HG03280 (cell line): Measurements from ENCODE around the gene USP8.
"Not testable (repeated sequence)": the region's sequence is repeated elsewhere in the genome, so short reads cannot be mapped to it uniquely, and the experiment has no call there.

ENCODE experiments used
- ATAC-seq: cut with Tn5 transposase; IDR thresholded peaks from one replicate; pipeline ENCODE4 v1.9.1; 2021; ENCODE audit warnings: mild to moderate bottlenecking, moderate library complexity; ENCODE audit not compliant: unreplicated experiment

The USP8 gene

DNA sequence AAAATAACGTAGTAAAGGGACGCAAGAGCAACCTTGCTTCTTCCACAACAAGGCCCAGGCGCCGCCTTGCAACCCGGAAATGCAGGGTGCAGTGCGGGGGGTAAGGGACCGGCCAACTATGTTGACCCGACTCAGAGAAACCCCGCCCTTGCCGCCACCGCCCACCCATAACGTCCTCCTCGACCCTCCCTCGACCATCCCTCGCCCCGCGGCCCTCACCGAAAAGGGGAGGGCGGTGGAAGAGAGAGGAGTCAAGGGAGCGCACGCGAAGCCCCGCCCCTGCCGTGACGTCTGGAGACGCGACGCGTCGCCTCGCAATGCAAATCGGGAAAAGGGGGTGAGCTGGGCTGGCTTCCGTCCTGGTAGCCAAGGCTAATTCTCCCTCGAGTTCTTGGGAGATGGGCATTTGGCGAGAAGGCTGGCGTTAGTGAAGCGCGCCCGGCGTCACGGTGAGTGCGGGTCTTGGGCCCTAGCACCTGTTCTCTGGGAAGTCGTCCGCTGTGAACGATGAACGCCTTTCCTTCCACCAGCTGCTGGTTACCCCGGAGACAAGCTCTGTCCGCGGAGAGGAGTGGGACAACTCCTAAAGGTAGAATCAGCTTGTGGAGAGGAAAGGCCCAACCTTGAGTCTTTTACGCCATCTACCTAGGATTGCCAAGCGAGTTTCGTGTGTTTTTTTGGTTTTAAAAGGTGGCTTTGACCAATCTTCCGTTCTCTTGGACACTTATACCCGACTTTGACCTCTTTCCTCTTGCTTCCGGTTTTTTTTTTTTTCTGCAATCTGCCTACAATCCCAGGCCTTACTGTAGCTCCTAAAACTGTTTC is at the start of gene USP8:
TSS of gene USP8 (plus strand) at position 340 of the 825 bp plus-strand sequence. CDS start 14,669 bp downstream, outside the sequence.
- ATAC-seq, result peak; percentile 95

DNA sequence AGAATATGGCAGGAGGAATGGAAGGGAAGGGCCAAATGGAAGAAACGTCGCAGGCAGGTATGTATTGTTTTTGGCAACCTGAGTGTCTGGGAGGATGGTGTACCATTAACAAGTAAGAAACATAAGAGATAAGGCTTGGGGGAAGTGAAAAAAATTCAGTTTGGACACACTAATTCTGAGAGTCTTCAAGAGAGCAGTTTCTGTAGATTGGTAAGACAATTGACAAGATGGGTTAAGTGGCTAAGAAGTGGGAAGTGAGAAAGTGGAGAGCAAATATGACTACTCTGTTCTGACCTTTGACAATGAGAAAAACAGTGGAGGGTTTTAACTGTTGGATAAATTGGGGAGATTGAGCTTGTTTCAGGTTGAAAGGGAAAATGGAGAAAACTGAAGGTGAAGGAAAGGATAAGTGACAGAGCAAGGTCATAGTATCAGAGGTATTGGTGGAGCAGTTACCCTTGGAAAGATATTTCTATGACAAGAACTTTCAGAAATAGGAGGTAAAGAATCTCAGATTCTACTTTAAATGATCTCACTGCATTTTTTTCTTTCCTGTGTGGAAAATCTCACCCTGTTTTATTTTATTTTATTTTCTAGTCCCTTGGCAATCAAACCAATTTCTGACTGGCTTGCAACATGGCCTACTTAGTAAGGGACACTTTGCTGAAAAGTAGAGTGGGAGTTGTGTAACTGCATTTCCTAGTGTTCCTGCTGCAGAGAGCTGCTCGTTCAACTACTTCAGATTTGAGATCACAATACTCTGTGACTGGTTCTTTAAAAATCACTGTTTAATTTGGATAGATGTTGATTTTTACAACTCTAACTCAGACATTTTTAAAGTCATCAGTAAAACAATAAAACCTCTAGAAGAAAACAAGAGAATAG is 46.1 kb upstream of the USP8 start:
- ATAC-seq, result peak; percentile 93

DNA sequence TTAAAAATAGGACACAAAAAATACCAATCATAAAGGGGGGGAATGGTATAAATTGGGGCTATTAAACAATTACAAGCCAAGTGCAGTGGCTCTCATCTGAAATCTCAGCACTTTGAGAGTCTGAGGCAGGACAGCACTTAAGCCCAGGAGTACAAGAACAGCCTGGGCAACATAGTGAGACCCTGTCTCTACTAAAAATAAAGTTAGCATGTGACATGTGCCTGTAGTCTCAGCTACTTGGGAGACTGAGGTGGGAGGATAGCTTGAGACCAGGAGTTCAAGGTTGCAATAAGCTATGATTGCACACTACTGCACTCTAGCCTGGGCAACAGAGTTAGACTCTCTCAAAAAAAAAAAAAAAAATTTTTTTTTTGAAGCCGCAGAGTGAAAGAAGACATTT is 45.4 kb upstream of the USP8 start:
- ATAC-seq, result no peak

DNA sequence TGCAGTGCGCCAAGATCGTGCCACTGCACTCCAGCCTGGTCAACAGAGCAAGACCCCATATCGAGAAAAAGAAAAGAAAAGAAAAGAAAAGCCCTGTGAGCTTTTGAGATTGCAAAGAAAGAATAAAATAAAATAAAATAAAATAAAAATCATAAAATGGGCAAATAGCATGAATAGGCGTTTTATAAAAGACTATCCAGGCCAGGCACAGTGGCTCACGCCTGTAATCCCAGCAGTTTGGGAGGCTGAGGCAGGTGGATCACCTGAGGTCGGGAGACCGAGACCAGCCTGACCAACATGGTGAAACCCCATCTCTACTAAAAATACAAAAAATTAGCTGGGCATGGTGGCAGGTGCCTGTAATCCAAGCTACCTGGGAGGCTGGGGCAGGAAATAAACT is 44.8 kb upstream of the USP8 start:
- not testable (repeated sequence) for ATAC-seq

DNA sequence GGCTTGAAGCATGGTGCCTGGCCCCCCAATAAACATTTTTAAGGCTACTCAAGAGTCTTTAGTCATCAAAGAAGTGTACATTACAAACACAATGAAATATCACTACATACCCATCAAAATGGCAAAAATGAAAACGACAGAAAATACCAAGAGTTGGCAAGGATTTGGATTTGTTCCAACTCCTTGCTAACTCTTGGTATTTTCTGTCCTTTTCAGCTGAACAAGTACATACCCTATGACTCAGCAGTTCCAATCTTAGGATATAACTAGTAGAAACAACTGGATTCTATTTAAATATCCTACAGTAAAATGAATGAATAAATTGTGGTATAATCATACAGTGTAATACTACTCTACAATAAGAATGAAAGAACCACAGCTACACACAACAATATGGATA is 44.1 kb upstream of the USP8 start:
- no peak for ATAC-seq

DNA sequence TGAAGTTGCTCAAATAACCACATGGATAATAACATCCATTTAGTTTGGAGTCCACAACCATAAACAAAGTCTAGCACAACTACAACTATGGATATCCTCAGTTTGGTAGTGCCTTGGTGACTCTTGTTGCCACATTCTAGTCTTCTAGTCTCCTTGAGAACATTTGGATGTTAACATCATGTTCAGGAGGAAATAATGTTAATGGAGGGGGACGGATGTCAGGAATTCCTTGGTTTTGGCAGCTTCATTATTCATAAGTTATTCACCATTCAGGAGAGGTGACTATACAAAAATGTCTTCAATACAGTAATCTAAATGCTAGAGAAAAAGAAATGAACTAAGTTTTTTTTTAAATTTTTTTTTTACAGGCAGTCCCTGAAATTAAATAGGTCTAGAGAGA is 42.8 kb upstream of the USP8 start:
- ATAC-seq, result no peak

DNA sequence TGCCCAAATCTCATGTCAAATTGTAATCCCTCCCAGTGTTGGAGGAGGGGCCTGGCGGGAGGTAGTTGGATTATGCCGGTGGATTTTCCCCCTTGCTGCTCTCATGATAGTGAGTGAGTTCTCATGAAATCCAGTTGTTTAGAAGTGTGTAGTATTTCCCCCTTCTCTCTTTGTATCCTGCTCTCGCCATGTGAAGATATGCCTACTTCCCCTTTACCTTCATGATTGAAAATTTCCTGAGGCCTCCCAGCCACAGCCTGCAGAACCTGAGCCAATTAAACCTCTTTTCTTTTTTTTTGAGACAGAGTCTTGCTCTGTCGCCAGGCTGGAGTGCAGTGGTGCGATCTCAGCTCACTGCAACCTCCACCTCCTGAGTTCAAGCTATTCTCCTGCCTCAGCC is 41.8 kb upstream of the USP8 start:
- not testable (repeated sequence) for ATAC-seq

DNA sequence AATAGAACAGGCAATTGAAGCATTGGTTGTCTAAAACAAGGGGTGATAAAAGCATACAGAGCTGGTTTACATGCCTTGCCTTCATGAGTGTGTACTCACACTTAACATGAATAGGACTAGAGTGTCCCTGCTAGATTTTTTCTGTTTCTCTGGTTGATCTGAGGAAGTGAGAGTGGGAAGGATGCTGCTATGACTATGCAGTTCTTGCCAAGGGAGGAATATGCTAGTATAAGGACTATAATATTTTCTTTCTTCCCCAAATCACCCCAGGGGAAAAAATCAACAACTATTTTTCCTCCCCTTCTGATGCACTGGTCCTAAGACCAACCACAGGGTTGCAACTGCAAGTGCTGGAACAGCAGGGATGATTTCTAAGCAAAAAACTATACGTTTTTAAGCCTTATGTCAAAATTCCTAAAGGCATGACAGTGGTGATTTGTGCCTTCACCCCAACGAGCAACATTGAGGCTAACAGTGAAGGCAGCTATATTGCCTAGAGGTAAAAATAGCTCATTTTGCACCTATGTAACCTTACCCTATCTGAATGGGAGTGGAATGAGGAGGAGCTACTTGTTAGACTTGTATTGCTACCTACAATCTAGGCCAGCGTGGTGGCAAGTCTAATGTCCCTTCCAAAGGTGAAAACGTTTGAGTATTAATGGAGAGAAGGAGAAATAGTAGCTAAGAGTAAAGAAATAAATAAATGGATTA is 33.5 kb upstream of the USP8 start:
- peak; percentile 65 for ATAC-seq

DNA sequence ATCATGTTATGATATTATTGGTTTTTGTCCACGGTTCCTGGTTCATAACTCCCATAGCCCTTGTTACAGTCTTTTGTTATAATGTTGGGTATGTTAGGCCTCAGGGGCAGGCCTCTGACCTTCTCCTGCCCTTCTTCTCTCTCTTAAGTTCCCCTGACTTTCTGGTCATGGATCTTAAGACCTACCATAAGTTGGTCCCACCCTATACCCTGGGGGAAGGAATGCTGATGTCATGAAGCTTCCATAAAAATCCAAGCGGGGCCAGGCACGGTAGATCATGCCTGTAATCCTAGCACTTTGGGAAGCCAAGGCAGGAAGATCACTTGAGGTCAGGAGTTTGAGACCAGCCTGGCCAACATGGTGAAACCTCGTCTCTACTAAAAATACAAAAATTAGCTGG is 32.6 kb upstream of the USP8 start:
- not testable (repeated sequence) for ATAC-seq

DNA sequence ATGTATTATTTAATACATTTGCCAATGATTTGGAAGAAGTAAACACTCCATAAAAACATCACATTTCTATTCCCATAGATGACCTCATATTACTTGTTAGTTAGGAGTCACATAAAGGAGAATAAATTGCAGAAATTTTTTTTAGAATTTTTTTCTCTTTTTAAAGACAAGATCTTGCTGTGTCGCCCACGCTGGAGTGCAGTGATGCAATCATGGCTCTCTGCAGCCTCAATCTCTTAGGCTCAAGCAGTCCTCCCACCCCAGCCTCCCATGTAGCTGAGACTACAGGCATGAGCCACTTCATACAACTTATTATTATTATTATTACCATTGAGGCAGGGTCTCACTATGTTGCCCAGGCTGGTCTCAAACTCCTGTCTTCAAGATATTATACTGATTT is 12.3 kb upstream of the USP8 start:
- ATAC-seq, result no peak

DNA sequence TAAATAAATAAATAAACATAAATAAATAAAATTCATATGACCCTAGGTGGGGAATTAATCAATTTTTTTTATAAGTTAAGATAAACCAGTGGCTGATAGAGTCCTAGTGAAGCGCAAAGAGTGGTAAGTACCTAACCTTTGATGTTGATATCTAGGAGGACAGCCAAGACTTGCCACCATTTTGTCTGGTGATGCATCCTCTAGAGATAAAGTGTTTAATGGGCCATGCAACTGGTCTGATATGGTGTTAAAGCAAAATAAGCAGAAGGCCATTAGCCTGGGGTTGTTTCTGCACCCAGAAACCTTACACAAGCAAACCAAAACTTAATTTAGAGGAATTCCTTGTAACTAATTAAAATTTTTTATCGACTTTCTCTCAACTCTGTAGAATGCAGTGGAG is 9.6 kb upstream of the USP8 start:
- ATAC-seq, result no peak

DNA sequence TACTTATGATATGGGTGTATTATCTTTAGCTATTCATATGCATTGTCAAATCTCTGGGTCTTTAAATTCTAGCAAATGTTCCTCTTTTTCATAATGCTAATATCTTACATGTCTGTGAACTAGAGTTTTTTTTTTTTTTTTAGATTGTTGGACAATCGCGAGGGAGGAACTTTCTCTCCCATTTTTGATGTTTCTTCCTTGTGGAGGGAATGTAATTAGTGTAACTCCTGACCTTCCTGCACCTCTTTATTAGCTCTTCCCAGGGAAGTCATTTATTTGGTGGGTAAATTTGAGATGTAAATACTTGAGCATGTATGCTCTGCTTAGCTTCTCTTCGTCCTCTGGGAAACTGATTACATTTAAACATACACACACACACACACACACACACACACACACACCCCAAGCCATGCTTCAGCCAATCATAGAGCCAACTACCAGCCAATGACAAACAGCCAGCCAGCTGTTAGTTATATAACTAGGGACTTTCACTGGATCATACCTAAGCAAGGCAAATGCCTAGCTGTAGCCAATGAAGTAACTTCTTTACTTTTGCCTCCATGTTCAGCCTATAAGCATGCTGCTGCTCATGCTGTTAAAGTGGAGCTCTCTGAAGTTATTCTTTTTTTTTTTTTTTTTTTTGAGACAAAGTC is 8.3 kb upstream of the USP8 start:
- no peak for ATAC-seq

DNA sequence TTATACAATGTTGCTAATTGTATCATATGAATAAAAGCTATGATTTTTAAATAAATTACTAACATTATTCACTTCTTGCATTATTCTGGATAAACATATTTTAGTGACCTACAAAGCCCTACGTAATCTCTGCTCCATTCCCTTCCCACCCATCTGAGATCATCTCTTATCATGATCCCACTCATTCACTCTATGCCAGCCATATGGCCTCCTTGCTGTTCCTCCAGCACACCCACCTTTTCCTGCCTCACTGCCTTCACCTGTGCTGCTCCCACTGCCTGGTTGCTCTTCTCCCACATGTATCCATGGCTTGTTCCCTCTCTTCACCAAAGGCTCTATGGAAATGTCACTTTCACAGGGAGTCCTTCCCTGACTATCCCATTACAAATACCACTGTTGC is 7.3 kb upstream of the USP8 start:
- ATAC-seq, result no peak

DNA sequence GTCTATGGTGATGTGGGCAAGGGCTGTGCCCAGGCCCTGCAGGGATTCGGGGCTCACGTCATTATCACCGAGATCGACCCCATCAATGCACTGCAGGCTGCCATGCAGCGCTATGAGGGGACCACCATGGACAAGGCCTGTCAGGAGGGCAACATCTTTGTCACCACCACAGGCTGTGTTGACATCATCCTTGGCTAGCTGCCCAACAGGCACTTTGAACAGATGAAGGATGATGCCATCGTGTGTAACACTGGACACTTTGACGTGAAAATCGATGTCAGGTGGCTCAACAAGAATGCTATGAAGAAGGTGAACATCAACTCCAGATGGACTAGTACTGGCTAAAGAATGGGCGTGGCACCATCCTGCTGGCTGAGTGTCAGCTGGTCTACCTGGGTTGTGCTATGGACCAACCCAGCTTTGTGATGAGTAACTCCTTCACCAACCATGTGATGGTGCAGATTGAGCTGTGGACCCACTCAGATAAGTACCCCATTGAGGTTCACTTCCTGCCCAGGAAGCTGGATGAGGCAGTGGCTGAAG is 6.1 kb upstream of the USP8 start:
- ATAC-seq, result no peak

DNA sequence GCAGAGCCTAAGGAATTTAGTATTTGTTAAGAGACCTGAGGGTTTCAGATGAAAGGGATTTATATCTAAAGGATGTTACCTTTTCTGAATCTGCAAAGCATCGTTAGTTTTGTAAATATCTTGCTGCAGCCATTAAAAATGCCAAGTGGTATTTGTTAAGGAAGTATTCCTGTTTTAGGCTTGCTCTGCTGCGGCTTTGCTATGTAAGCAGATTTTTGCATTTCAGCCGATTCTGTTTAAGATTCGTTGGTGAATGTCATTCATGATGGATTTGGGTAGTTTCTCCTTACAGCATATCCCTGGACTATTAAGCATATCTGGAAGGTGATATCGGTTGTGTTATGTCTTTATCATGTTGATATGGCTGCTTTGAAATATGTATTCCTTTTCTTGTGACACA is 1.0 kb downstream of the USP8 start:
- ATAC-seq, result no peak

DNA sequence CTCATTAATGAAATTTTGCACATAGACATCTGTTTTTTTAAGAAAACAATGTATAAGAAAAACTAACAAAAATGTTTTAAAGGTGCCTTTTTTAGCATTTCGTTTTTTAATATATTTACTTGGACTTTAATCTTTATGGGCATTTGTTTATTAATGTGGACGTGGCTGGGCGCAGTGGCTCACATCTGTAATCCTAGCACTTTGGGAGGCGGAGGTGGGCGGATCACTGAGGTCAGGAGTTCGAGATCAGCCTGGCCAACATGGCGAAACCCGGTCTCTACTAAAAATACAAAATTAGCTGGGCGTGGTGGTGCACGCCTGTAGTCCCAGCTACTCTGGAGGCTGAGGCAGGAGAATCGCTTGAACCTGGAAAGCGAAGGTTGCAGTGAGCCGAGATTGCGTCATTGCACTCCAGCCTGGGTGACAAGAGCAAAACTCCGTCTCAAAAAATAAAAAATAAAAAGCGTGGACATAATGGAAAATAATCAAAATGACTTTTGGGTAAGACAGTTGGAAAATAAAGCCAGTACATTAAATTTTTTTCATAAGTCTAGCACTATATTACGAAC is 1.6 kb downstream of the USP8 start:
- not testable (repeated sequence) for ATAC-seq

DNA sequence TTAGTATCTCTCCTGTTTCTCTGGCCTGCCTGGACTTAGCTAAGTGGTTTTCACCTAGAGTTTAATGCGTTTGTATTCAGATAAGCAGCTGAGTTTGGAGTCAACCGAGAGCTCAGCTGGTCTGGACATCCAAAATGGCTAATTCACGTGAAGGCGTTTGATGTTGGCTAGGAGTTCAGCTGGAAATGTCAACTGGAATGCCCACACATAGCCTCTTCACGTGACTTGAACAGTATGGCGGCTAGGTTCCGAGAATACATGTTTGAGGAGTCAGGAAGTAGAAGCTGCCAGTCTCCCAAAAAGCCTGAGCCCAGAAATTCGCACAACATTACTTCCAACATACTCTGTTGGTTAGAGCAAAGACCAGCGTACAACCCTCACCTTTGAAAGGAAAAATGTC is 2.2 kb downstream of the USP8 start:
- no peak for ATAC-seq

DNA sequence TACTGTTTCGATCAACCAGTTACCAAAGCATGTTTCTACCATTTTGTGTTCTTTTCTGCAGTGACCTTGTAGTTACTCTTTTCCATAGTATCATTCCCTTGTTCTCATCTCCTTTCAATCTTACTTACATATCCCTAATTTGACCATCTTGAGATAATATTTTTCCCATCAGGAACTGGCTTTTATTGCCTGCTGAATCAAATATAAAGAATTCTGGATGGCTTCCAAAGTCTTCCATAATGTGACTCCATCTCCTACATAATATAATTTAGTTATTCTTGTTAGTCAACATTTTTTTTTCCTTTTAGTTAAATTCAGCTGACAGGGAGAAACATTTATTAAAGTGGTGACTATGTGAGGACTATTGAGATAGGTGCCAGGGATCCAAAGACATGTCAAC is 7.0 kb downstream of the USP8 start:
- no peak for ATAC-seq

DNA sequence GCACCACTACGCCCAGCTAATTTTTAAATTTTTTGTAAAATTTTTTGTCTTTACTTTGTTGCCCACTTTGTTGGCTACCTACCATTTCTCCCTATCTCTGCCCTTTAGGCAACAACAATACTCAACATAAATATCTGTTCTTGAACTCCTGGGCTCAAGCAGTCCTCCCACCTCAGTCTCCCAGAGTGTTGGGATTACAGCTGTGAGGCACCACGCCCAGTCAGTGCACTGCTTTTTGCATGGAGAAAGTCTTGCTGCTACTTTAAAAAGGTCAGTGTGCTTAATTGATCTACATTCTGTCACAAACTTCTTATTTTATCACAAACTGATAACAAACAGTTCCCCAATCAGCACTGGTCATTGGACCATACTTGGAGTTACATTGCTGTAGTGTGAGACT is 8.0 kb downstream of the USP8 start:
- no peak for ATAC-seq

DNA sequence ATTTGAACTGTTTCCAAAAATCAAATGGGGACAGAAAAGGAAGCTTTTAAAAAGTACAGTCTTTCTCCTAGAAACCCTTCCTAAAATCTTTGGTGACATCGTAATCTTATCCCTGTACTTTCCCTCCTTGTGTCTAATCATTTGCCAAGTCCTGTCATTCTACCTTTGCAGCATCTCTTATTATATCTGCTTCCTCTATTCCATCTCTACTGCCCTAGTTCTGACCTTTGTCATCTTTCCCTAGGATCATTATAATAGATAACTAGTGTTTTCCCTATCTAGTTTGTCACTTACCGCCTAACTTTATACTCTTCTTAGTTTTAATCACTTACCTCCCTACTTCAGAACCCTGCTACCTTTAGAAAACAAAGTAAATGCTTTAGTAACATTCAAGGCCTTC is 11.6 kb downstream of the USP8 start:
- ATAC-seq, result no peak
